Progenitor cell of endocrine pancreas (in vitro differentiated cells): ENCODE data around the gene ROR2. TPM values are rescaled to one million over a fixed set of nuclear protein-coding genes. Genes with fewer than 3 reads are reported as not detected.

Experiments used
- DNase-seq: peaks from one replicate; pipeline ENCODE4 v3.0.0; 2021; ENCODE audit warnings: low spot score; ENCODE audit not compliant: unreplicated experiment
- H3K27ac Mint-ChIP-seq: 2 replicates; pipeline ENCODE4 v1.8.0; 2021; ENCODE audit warnings: mild to moderate bottlenecking, moderate library complexity, mixed read lengths
- H3K27me3 Mint-ChIP-seq: 2 replicates; pipeline ENCODE4 v1.8.0; 2021; ENCODE audit warnings: mixed read lengths
- H3K36me3 Mint-ChIP-seq: 2 replicates; pipeline ENCODE4 v1.8.0; 2022; ENCODE audit warnings: mixed read lengths; ENCODE audit not compliant: insufficient read depth
- H3K4me1 Mint-ChIP-seq: 2 replicates; pipeline ENCODE4 v1.8.0; 2021; ENCODE audit warnings: low read depth, mixed read lengths
- H3K4me3 Mint-ChIP-seq: 2 replicates; pipeline ENCODE4 v1.8.0; 2021; ENCODE audit warnings: low read depth, mild to moderate bottlenecking, moderate library complexity, mixed read lengths
- H3K9me3 Mint-ChIP-seq: 2 replicates; pipeline ENCODE4 v1.8.0; 2021; ENCODE audit warnings: low read depth, mixed read lengths
- CTCF ChIP-seq: fragments of 200-600 bp; sonication (generic); IDR thresholded peaks from one replicate; pipeline ENCODE4 v1.5.0; 2021; ENCODE audit warnings: antibody characterized with exemption, mild to moderate bottlenecking; ENCODE audit not compliant: unreplicated experiment
- total RNA-seq: library from RNA; stranded (reverse); gene quantifications from 2 replicates; pipeline ENCODE4 v1.2.1, GENCODE V29; 2021

ROR2 gene
- total RNA-seq, 1 donor from 2014 or later: 23.6 TPM

- H3K36me3 Mint-ChIP-seq: no peaks in the 10 kb centered on the region
- peaks cover 36% of the 10 kb centered on the region for H3K4me1 Mint-ChIP-seq
- DNase-seq: no peak
- H3K27me3 Mint-ChIP-seq: no peaks in the 10 kb centered on the region
- TF ChIP-seq CTCF: no peak
- no peaks in the 10 kb centered on the region for H3K9me3 Mint-ChIP-seq
- no peak overlapping the region for H3K4me3 Mint-ChIP-seq
- peak overlapping the region; percentile 25 for H3K27ac Mint-ChIP-seq
Observed at GRCh38 chr9:91835216-91835615, 114.8 kb downstream of the ROR2 start.

- TF ChIP-seq CTCF: no peak
- H3K4me3 Mint-ChIP-seq: no peak overlapping the region
- no peak overlapping the region for H3K27ac Mint-ChIP-seq
- DNase-seq: no peak
- no peaks in the 10 kb centered on the region for H3K36me3 Mint-ChIP-seq
- peaks cover 36% of the 10 kb centered on the region for H3K4me1 Mint-ChIP-seq
- H3K27me3 Mint-ChIP-seq: no peaks in the 10 kb centered on the region
- no peaks in the 10 kb centered on the region for H3K9me3 Mint-ChIP-seq
Observed at GRCh38 chr9:91834740-91835139, 115.3 kb downstream of the ROR2 start.

GRCh38 chr9:91833878-91834255, 116.2 kb downstream of the ROR2 start:
- Mint-ChIP-seq H3K4me3 (no peak overlapping the region), H3K36me3 (no peaks in the 10 kb centered on the region), H3K27ac (peak overlapping the region; percentile 67), H3K27me3 (no peaks in the 10 kb centered on the region), H3K9me3 (no peaks in the 10 kb centered on the region), H3K4me1 (peaks cover 36% of the 10 kb centered on the region)
- no peak for TF ChIP-seq CTCF
- no peak for DNase-seq

- H3K27me3 Mint-ChIP-seq: no peaks in the 10 kb centered on the region
- no peaks in the 10 kb centered on the region for H3K36me3 Mint-ChIP-seq
- no peak for TF ChIP-seq CTCF
- H3K27ac Mint-ChIP-seq: peak overlapping the region; percentile 87
- no peak overlapping the region for H3K4me3 Mint-ChIP-seq
- H3K9me3 Mint-ChIP-seq: no peaks in the 10 kb centered on the region
- no peak for DNase-seq
- H3K4me1 Mint-ChIP-seq: peaks cover 31% of the 10 kb centered on the region
Observed at GRCh38 chr9:91833096-91833877, 116.7 kb downstream of the ROR2 start.

GRCh38 chr9:91832322-91832721, 117.7 kb downstream of the ROR2 start:
- Mint-ChIP-seq H3K9me3 (no peaks in the 10 kb centered on the region), H3K4me3 (no peak overlapping the region), H3K27ac (no peak overlapping the region), H3K4me1 (peaks cover 26% of the 10 kb centered on the region), H3K36me3 (no peaks in the 10 kb centered on the region), H3K27me3 (no peaks in the 10 kb centered on the region)
- DNase-seq: no peak
- no peak for TF ChIP-seq CTCF
